HS-27A (cell line): ENCODE measurements around the gene CASP8.
"Not testable (repeated sequence)": the region's sequence is repeated elsewhere in the genome, so short reads cannot be mapped to it uniquely, and the experiment has no call there.

Experiments used
- DNase-seq: peaks from one replicate; pipeline ENCODE4 v3.0.0-alpha.2; 2012; ENCODE audit warnings: low read depth, missing footprints

CASP8 gene

GRCh38 chr2:201270293-201271001 lies 10.1 kb downstream of the CASP8 start:
- DNase-seq, result no peak

GRCh38 chr2:201271917-201272316 lies 11.6 kb downstream of the CASP8 start:
- no peak for DNase-seq

- DNase-seq, result no peak
These were observed 13.1 kb downstream of the CASP8 start for GRCh38 chr2:201273330-201273983.

GRCh38 chr2:201275069-201275468 lies 14.7 kb downstream of the CASP8 start:
- DNase-seq, result no peak

- no peak for DNase-seq
These were observed 15.7 kb downstream of the CASP8 start for GRCh38 chr2:201275990-201276389.

GRCh38 chr2:201276511-201276910 lies 16.2 kb downstream of the CASP8 start:
- no peak for DNase-seq

- DNase-seq, result no peak
These were observed 18.7 kb downstream of the CASP8 start for GRCh38 chr2:201279079-201279478.

- no peak for DNase-seq
These were observed 20.1 kb downstream of the CASP8 start for GRCh38 chr2:201280191-201281040.

GRCh38 chr2:201285499-201285898 lies 25.2 kb downstream of the CASP8 start:
- no peak for DNase-seq

- not testable (repeated sequence) for DNase-seq
These were observed 30.3 kb downstream of the CASP8 start for GRCh38 chr2:201290457-201291148.

GRCh38 chr2:201298462-201299052 lies 38.2 kb downstream of the CASP8 start:
- DNase-seq, result no peak

GRCh38 chr2:201299929-201300328 lies 39.6 kb downstream of the CASP8 start:
- DNase-seq, result not testable (repeated sequence)

- no peak for DNase-seq
These were observed 47.5 kb downstream of the CASP8 start for GRCh38 chr2:201307876-201308275.

- DNase-seq, result no peak
These were observed 48.6 kb downstream of the CASP8 start for GRCh38 chr2:201308914-201309313.

- DNase-seq, result no peak
These were observed 53.0 kb downstream of the CASP8 start for GRCh38 chr2:201313362-201313761.

- no peak for DNase-seq
These were observed 59.2 kb downstream of the CASP8 start for GRCh38 chr2:201319511-201319910.

GRCh38 chr2:201320257-201320656 lies 59.9 kb downstream of the CASP8 start:
- no peak for DNase-seq

- DNase-seq, result no peak
These were observed 60.4 kb downstream of the CASP8 start for GRCh38 chr2:201320701-201321100.

GRCh38 chr2:201322772-201323171 lies 62.4 kb downstream of the CASP8 start:
- no peak for DNase-seq

GRCh38 chr2:201327678-201328077 lies 67.3 kb downstream of the CASP8 start:
- no peak for DNase-seq

- DNase-seq, result no peak
These were observed 69.1 kb downstream of the CASP8 start for GRCh38 chr2:201329409-201329808.
